AG09309 (cell line): ENCODE data around the gene KMT2E.
A peak's percentile ranks its signal among the peaks of the same experiment; 100 is the strongest.

Experiments
- DNase-seq: peaks from one replicate; pipeline ENCODE4 v3.0.0-alpha.2; 2010; ENCODE audit warnings: low read depth
- H3K4me3 ChIP-seq: 2 replicates; pipeline ENCODE4 v1.5.1; 2011; ENCODE audit warnings: mild to moderate bottlenecking, low read depth, low read length, moderate library complexity; ENCODE audit not compliant: control insufficient read depth
- TF ChIP-seq, protein P1 (sequence below): IDR thresholded peaks from 2 replicates; pipeline ENCODE4 v1.5.1; 2011; ENCODE audit warnings: mild to moderate bottlenecking, low read depth, low read length, inconsistent platforms; ENCODE audit not compliant: insufficient read depth, control insufficient read depth; ENCODE audit errors: missing control alignments

The KMT2E gene

DNA sequence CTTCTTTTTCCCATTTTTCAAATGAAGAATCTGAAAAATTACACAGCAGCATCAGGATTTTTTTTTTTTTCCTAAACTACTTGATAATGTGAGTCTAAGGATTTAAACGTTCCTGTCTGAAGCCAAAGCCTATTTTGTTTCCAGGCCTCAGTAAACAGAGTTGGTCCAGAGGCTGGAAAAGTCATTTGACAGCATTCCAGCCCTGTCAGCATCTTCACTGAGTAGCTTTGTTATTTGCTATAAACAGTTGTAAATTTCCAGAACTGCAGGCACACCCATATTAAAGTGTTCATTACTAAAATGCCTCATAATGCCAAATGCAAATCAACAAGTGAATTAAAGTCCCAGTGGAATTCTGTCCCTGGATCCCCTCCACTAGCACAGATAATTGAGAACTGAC lies 35.5 kb upstream of the KMT2E start:
- H3K4me3 ChIP-seq, result no peak overlapping the region
- no peak for DNase-seq
- TF ChIP-seq, protein P1, sequence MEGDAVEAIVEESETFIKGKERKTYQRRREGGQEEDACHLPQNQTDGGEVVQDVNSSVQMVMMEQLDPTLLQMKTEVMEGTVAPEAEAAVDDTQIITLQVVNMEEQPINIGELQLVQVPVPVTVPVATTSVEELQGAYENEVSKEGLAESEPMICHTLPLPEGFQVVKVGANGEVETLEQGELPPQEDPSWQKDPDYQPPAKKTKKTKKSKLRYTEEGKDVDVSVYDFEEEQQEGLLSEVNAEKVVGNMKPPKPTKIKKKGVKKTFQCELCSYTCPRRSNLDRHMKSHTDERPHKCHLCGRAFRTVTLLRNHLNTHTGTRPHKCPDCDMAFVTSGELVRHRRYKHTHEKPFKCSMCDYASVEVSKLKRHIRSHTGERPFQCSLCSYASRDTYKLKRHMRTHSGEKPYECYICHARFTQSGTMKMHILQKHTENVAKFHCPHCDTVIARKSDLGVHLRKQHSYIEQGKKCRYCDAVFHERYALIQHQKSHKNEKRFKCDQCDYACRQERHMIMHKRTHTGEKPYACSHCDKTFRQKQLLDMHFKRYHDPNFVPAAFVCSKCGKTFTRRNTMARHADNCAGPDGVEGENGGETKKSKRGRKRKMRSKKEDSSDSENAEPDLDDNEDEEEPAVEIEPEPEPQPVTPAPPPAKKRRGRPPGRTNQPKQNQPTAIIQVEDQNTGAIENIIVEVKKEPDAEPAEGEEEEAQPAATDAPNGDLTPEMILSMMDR, result no peak

DNA sequence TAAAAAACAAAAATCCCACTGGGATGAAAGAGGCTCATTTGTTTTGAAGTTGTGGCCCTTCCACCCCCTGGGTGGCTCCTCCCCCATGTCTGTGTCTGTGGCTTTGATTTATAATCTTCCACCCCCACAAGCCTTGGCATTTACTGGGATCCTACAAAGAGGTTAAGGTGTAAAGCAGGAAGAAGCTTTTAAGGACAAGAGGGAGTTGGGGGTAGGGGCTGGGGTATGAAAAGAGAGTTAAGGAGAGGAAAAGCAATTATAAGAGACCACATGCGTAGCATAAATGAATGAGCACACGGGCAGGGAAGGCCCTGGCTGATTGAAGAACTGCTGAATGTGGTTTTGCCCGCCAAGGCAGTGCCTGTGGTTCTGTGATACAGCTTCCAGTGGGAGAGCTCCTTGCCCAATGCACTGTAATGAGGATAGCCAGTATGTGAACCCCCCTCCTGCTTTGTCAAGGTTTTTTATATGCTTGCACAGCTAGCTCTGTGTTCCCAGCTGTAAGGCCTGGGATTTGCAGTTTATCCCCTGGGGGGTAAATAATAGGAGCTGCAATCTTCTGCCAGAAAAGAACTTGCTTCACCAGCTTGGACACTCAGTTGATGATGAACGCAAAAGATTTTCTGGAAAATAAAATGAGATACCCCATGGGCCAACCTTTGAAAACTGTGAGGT lies 34.7 kb upstream of the KMT2E start:
- TF ChIP-seq, protein P1, result no peak
- no peak overlapping the region for H3K4me3 ChIP-seq
- peak; percentile 81 for DNase-seq

DNA sequence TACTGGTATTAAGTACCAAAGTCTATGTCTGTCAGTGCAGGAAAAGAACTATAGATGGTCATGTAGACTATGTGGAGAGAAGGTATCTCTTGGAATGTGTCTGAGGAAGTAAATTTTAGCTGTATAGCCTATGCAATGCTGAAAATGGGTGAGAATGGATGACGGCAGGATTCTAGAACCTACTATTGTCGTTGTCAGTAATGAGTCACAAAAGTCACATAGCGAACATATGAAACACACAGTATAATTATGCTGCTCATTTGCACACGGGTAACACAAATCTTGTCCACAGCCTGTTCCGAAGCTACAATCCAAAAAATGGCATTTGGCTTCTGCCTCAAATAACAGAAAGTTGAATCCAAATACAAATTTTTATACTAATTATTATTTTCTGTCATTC lies 33.6 kb upstream of the KMT2E start:
- H3K4me3 ChIP-seq, result no peak overlapping the region
- DNase-seq, result no peak
- TF ChIP-seq, protein P1, result no peak

DNA sequence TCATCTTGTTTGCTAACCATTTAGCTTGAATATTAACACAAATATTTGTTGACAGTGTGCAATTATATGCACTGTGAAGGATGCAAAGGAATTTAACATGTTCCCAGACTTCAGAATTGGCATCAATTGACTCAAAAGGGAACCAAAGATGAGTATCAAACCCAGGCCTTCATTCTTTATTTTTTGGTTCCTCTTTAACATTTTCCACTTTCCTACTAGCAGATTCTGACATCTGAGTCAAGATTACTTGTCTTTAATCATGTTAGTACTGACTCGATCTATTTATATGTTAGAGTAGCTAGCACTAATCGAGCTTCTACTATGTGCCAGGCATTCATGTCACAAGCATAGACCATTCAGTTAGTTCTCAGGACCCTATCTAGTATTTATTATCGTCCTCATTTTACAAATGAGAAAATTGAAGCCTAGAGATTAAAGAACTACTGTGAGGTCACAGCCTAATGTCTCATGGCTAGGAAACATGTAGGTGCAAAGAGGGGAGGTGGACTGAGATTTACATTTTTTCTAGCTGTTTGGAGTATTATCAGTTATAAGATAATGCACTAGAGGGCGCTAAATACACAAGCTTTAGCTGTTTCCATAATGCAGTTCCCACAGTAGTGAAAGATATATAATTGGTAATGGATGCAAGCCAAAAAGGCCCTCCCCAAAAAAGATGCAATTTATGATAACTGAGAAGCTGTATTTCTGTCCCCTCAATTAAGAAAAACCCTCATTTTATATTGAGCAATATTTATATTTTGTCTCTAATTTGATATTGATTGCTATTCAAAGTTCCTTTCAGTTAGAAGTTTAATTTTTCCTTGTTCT lies 32.9 kb upstream of the KMT2E start:
- DNase-seq, result no peak
- TF ChIP-seq, protein P1, result peak; percentile 58
- no peak overlapping the region for H3K4me3 ChIP-seq

DNA sequence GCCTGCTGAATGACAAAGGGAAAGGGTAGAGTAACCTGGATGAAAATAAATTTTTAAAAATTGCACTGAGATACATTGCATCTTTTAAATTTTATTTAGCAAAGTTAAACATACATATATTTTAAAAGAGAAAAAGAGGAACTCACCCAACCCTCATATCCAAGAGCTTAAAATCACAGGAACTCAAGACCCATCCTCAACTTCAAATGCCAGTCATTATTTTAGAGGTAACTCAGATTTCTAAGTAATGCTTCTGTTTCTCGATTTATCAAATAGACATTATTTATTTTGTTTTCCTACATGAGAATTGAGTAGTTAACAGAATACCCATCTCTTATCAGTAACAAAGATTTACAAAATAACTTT lies 32.4 kb upstream of the KMT2E start:
- H3K4me3 ChIP-seq, result no peak overlapping the region
- no peak for DNase-seq
- TF ChIP-seq, protein P1, result no peak

DNA sequence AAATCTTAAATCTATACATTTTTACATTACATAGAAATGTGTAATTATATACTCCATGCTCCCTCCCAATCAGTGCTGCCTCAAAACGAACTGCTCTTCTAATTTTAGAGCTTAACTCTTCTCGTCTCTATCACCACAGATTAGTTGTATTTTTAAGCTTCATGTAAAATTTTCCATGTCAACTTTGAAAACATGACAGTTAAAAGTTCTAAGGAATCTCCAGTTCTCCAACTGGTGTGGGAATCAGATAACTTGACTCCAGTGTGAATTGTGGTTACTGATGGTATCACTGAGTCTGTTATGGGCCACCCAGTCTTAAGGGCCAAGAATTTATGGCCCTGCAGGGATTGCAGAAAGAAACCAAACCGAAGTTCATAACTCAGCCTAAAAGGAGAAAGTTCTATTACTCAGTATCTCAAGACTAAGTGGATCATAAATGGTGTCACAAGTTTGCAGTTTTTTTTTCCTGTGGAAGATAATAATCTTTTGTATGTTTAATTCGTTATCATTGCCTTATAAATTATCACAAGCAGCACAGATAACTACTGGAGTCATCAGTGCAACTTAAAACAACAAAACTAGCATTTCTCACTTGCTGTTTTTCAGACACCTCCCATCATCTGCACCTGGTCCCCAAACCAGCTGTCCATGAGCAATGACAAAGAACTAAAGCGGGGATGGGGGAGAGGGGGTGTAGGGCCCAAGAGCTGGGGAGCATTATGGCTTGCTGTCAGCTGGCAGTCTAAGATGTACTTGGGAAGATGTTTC lies 31.5 kb upstream of the KMT2E start:
- TF ChIP-seq, protein P1, result no peak
- no peak for DNase-seq

More for the DNA sequence above, 31.5 kb upstream of the KMT2E start:
- H3K4me3 ChIP-seq, result peak overlapping the region; percentile 57
